Central memory CD4-positive, alpha-beta T cell (primary cell): ENCODE measurements around the gene MDFIC2.
"Not testable (repeated sequence)": the region's sequence is repeated elsewhere in the genome, so short reads cannot be mapped to it uniquely, and the experiment has no call there.

Source experiments
- DNase-seq: peaks from one replicate; pipeline ENCODE4 v3.0.0; 2022
- total RNA-seq, 3 experiments: gene quantifications; one replicate each; lab custom pipeline; 2026; lab: John Stamatoyannopoulos, UW

MDFIC2 gene
- 0 reads per million in 3 experiments for total RNA-seq

- no peak for DNase-seq
These were observed at the start of gene MDFIC2 for GRCh38 chr3:70312336-70312735. TSS of gene MDFIC2 (minus strand) at chr3:70312638. CDS start at chr3:70311973, 665 bp downstream.

- no peak for DNase-seq
These were observed 48.7 kb upstream of the MDFIC2 start for GRCh38 chr3:70360979-70361760.

- DNase-seq = no peak
These were observed 47.3 kb upstream of the MDFIC2 start for GRCh38 chr3:70359711-70360110.

- DNase-seq = no peak
These were observed 46.6 kb upstream of the MDFIC2 start for GRCh38 chr3:70358978-70359580.

GRCh38 chr3:70352215-70352614, 39.8 kb upstream of the MDFIC2 start:
- no peak for DNase-seq

GRCh38 chr3:70342149-70342548, 29.7 kb upstream of the MDFIC2 start:
- no peak for DNase-seq

- not testable (repeated sequence) for DNase-seq
These were observed 24.4 kb upstream of the MDFIC2 start for GRCh38 chr3:70336885-70337284.

- DNase-seq = no peak
These were observed 20.6 kb upstream of the MDFIC2 start for GRCh38 chr3:70333080-70333479.

GRCh38 chr3:70315021-70315420, 2.6 kb upstream of the MDFIC2 start:
- no peak for DNase-seq

GRCh38 chr3:70310809-70311208, 1.6 kb downstream of the MDFIC2 start:
- no peak for DNase-seq

GRCh38 chr3:70309591-70309990, 2.8 kb downstream of the MDFIC2 start:
- no peak for DNase-seq

GRCh38 chr3:70308760-70309159, 3.7 kb downstream of the MDFIC2 start:
- no peak for DNase-seq

GRCh38 chr3:70306736-70307135, 5.7 kb downstream of the MDFIC2 start:
- no peak for DNase-seq

GRCh38 chr3:70298385-70298784, 14.1 kb downstream of the MDFIC2 start:
- no peak for DNase-seq

GRCh38 chr3:70291097-70291482, 21.3 kb downstream of the MDFIC2 start:
- DNase-seq = no peak

GRCh38 chr3:70290431-70291096, 21.9 kb downstream of the MDFIC2 start:
- not testable (repeated sequence) for DNase-seq

- DNase-seq = no peak
These were observed 30.8 kb downstream of the MDFIC2 start for GRCh38 chr3:70281663-70282062.

GRCh38 chr3:70277304-70277703, 35.1 kb downstream of the MDFIC2 start:
- DNase-seq = no peak

GRCh38 chr3:70276901-70277300, 35.5 kb downstream of the MDFIC2 start:
- DNase-seq = no peak

GRCh38 chr3:70273492-70273891, 38.9 kb downstream of the MDFIC2 start:
- no peak for DNase-seq

- DNase-seq = no peak
These were observed 39.6 kb downstream of the MDFIC2 start for GRCh38 chr3:70272798-70273197.

GRCh38 chr3:70264122-70264780, 48.2 kb downstream of the MDFIC2 start:
- no peak for DNase-seq

GRCh38 chr3:70261283-70261682, 51.2 kb downstream of the MDFIC2 start:
- no peak for DNase-seq
